ENCODE measurements around the gene CMTM6. TPM values are rescaled to one million over a fixed set of nuclear protein-coding genes. Genes with fewer than 3 reads are reported as not detected.

Gene CMTM6
- total RNA-seq, 1 experiment from 2014 or later = 43.5 TPM

DNA sequence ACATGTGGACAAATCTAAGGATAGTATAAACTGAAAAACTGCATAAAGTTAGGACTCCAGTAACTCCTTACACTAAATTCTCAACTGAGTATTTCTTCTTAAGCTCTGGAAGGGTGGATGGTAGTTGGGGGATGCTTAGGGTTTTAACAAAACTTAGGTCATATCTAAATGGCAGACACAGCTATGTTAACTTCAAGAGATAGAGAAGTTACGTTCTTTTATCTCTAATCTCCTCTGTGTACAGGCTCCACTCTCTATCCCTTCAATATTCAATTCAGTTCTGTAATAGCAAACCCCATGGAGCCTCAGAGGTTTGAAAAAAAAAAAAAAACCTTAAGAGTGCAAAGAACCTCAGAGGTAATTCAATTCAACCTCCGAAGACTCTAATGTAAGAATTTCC is 3.1 kb downstream of the CMTM6 start:
- TF ChIP-seq, protein P1, sequence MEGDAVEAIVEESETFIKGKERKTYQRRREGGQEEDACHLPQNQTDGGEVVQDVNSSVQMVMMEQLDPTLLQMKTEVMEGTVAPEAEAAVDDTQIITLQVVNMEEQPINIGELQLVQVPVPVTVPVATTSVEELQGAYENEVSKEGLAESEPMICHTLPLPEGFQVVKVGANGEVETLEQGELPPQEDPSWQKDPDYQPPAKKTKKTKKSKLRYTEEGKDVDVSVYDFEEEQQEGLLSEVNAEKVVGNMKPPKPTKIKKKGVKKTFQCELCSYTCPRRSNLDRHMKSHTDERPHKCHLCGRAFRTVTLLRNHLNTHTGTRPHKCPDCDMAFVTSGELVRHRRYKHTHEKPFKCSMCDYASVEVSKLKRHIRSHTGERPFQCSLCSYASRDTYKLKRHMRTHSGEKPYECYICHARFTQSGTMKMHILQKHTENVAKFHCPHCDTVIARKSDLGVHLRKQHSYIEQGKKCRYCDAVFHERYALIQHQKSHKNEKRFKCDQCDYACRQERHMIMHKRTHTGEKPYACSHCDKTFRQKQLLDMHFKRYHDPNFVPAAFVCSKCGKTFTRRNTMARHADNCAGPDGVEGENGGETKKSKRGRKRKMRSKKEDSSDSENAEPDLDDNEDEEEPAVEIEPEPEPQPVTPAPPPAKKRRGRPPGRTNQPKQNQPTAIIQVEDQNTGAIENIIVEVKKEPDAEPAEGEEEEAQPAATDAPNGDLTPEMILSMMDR (conservative IDR thresholded peaks at IDR 0.05) = no peak
- Histone ChIP-seq H2AK5ac (ENCODE audit: insufficient read length, low read length) (no peak overlapping the region), H4K5ac (ENCODE audit: insufficient read length, low read depth, low read length) (no peak overlapping the region), H3K4me2 (ENCODE audit: insufficient read depth, insufficient read length, low read length) (no peak overlapping the region), H3K79me2 (ENCODE audit: insufficient read depth, low read length) (no peaks in the 10 kb centered on the region; the same call in 1 of the 2 replicates), H4K91ac (ENCODE audit: insufficient read length, low read depth, low read length) (no peak overlapping the region), H3K14ac (ENCODE audit: insufficient read depth, low read length) (no peak overlapping the region), H4K8ac (replicated peaks; ENCODE audit: insufficient read length, low read depth, low read length) (no peak overlapping the region), H2BK5ac (ENCODE audit: insufficient read length, low read length) (no peak overlapping the region), H3K4ac (ENCODE audit: low read depth, low read length) (no peak overlapping the region), H2BK12ac (ENCODE audit: insufficient read length, low read depth, low read length) (no peak overlapping the region), H2BK120ac (ENCODE audit: low read depth, low read length, poor library complexity, severe bottlenecking) (no peak overlapping the region), H3K56ac (ENCODE audit: insufficient read length, low read depth, low read length) (no peak overlapping the region), H3K27me3 (ENCODE audit: insufficient read depth, low read length) (no peaks in the 10 kb centered on the region), H3K9ac (ENCODE audit: extremely low read depth, insufficient read length, low read length) (no peak overlapping the region), H3K23ac (ENCODE audit: insufficient read length, low read depth, low read length) (no peak overlapping the region), H3K23me2 (ENCODE audit: insufficient read length, low read depth, low read length, poor library complexity, severe bottlenecking) (no peaks in the 10 kb centered on the region), H3K4me1 (ENCODE audit: insufficient read depth, low read length) (peaks cover 4% of the 10 kb centered on the region; the same call in 1 of the 2 replicates), H2BK20ac (ENCODE audit: low read depth, low read length, poor library complexity, severe bottlenecking) (no peak overlapping the region), H3K9me3 (ENCODE audit: control insufficient read depth, low read depth, low read length) (no peaks in the 10 kb centered on the region), H4K20me1 (ENCODE audit: control insufficient read depth, insufficient read depth, insufficient read length) (peaks cover 2% of the 10 kb centered on the region), H3K79me1 (ENCODE audit: insufficient read depth, low read depth, low read length, poor library complexity, severe bottlenecking) (no peaks in the 10 kb centered on the region), H2AFZ (ENCODE audit: low read length) (no peak overlapping the region), H3K18ac (ENCODE audit: insufficient read length, low read depth, low read length) (no peak overlapping the region), H3T11ph (ENCODE audit: low read length) (no peak overlapping the region), H3K27ac (ENCODE audit: insufficient read length, low read depth, low read length) (no peak overlapping the region), H2BK15ac (ENCODE audit: low read depth, low read length) (no peak overlapping the region)
- Mint-ChIP-seq H3K4me3 (no peak overlapping the region), H3K27me3 (ENCODE audit: low read depth) (no peaks in the 10 kb centered on the region; the same call in 1 of the 2 replicates), H3K4me1 (peaks cover 20 to 30% of the 10 kb centered on the region in 2 experiments), H3K36me3 (ENCODE audit: insufficient read depth in 1 of 3, low read depth in 3 of 3) (peaks cover 3 to 8% (median 5%) of the 10 kb centered on the region in 3 experiments; a peak in 4 of 7 replicates), H3K27ac (no peak overlapping the region), H3K9me3 (no peaks in the 10 kb centered on the region; a peak in 1 of 5 replicates)
- DNase-seq = no peak
- whole genome bisulfite sequencing (ENCODE audit: extremely low coverage, insufficient read length, low lambda C conversion rate) = no CpG with 5 or more reads among the region's 2 CpGs
